ENCODE measurements around the gene AGAP4.
"Not testable (repeated sequence)": the region's sequence is repeated elsewhere in the genome, so short reads cannot be mapped to it uniquely, and the experiment has no call there.

The AGAP4 gene

DNA sequence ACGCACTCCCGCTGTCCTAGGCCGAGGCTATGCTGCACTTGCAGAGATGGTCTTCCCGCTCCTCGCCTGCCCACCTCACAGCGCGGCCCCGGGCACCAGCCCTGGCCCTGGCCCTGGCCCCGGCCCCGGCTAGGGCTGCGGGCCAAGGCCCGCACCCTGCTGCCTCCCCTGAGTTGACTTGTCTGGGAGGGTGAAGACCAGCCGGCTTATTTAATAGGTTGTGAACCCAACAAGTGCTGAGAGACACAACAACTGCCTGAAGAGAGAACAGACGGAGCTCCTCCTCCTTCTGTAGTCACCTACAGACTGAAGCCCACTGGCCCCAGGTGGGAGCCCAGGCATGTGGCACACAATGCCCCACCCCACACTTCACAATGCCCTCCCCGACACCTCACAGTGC, at the start of gene AGAP4:
AGAP4 (minus strand) TSS at position 101 of the 400 bp plus-strand sequence. CDS start 153 bp downstream, outside the sequence.
- not testable (repeated sequence) for H3K36me3 ChIP-seq (ENCODE audit: low read depth); ATAC-seq (ENCODE audit: low read depth); H3K27me3 ChIP-seq (ENCODE audit: insufficient read depth, poor library complexity, severe bottlenecking); H3K4me1 ChIP-seq (ENCODE audit: insufficient read depth, poor library complexity, severe bottlenecking); H3K27ac ChIP-seq (ENCODE audit: poor library complexity, severe bottlenecking); H3K9me3 ChIP-seq (ENCODE audit: severe bottlenecking); DNase-seq (ENCODE audit: low spot score); H3K4me3 ChIP-seq (ENCODE audit: severe bottlenecking)

DNA sequence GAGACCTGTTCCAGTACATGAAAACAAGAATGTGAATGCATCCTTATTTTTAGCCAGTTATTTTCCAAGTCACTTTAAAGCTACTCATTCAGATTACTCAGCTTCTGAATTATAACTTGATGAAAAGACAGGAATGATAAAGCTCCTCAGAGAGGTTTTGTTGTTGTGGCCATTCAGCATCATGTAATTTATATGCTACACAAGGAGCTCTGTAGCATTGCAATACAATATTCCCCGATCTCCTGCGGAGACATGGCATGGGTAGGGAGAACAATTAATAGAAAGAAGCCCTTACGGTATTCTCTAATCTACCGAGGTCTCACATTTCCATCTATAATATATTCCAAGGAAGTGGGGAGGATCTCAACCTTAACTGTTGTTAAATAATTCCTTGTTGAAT, 43.4 kb upstream of the AGAP4 start:
- not testable (repeated sequence) for ATAC-seq (ENCODE audit: low read depth); DNase-seq (ENCODE audit: low spot score); H3K36me3 ChIP-seq (ENCODE audit: low read depth); H3K27ac ChIP-seq (ENCODE audit: poor library complexity, severe bottlenecking); H3K27me3 ChIP-seq (ENCODE audit: insufficient read depth, poor library complexity, severe bottlenecking); H3K4me1 ChIP-seq (ENCODE audit: insufficient read depth, poor library complexity, severe bottlenecking); H3K4me3 ChIP-seq (ENCODE audit: severe bottlenecking); H3K9me3 ChIP-seq (ENCODE audit: severe bottlenecking)

DNA sequence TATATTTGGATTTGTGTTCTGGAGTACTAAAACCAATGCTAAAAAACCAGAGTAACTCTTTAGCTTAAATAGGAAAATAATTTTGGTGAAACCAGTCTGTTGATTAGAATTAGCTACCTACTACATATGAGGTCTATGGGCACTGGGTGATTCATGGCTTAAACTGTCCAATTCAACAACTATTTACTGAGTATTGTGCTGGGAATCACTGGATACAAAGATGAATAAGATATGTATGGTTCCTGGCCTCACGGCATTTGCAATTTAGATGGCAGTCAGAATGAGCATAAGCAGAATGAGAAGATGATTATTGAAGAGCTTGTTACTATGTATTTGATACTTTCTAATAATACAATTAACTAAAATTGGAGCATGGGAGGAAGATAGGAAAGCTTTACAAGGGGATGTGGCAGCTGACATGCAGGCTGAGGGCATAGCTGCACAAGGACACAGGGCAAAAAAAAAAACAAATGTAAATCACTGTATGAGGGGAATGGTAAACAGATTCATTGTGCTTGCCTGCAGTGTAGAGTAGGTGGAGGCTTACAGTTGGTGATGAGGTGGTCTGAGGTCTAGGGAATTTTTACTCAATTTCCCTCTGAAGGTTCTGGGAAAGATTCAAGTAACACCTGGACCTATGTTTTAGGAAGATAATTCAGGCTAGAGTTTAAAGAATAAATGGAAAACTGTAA, 42.4 kb upstream of the AGAP4 start:
- not testable (repeated sequence) for H3K9me3 ChIP-seq (ENCODE audit: severe bottlenecking); DNase-seq (ENCODE audit: low spot score); H3K27me3 ChIP-seq (ENCODE audit: insufficient read depth, poor library complexity, severe bottlenecking); H3K36me3 ChIP-seq (ENCODE audit: low read depth); H3K4me1 ChIP-seq (ENCODE audit: insufficient read depth, poor library complexity, severe bottlenecking); H3K27ac ChIP-seq (ENCODE audit: poor library complexity, severe bottlenecking); ATAC-seq (ENCODE audit: low read depth); H3K4me3 ChIP-seq (ENCODE audit: severe bottlenecking)

DNA sequence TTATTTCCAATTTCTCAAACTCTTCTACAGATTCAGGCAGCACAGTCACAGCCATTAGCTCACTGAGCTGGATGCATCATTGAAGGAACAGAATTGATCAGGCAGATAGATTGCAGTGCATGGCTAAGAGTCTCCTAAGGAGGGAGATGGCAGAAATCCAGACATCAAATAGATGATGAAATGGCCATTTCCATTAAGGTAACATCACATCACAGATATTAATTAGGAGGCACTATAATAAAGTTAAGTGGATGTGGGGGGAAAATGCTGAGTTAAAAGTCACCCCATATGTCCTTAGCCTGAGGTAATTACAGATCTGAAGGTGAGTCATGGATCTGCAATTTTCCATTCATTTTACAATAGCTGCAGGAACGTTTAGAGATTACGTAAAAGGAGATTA, 35.6 kb upstream of the AGAP4 start:
- H3K9me3 ChIP-seq (ENCODE audit: severe bottlenecking); H3K4me1 ChIP-seq (ENCODE audit: insufficient read depth, poor library complexity, severe bottlenecking); H3K27me3 ChIP-seq (ENCODE audit: insufficient read depth, poor library complexity, severe bottlenecking); H3K4me3 ChIP-seq (ENCODE audit: severe bottlenecking); DNase-seq (ENCODE audit: low spot score); H3K27ac ChIP-seq (ENCODE audit: poor library complexity, severe bottlenecking); H3K36me3 ChIP-seq (ENCODE audit: low read depth): not testable (repeated sequence)
- peak; percentile 75 for ATAC-seq (ENCODE audit: low read depth)

DNA sequence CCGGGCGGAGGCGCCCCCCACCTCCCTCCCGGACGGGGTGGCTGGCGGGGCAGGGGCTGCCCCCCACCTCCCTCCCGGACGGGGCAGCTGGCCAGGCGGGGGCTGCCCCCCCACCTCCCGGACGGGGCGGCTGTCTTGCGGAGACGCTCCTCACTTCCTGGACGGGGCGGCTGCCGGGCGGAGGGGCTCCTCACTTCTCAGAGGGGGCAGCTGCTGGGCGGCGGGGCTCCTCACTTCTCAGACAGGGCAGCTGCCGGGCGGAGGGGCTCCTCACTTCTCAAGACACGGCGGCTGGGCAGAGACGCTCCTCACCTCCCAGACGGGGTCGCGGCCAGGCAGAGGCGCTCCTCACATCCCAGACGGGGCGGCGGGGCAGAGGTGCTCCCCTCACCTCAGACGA, 18.1 kb upstream of the AGAP4 start:
- H3K27ac ChIP-seq (ENCODE audit: poor library complexity, severe bottlenecking); H3K4me1 ChIP-seq (ENCODE audit: insufficient read depth, poor library complexity, severe bottlenecking); H3K9me3 ChIP-seq (ENCODE audit: severe bottlenecking); H3K36me3 ChIP-seq (ENCODE audit: low read depth); ATAC-seq (ENCODE audit: low read depth); DNase-seq (ENCODE audit: low spot score); H3K27me3 ChIP-seq (ENCODE audit: insufficient read depth, poor library complexity, severe bottlenecking); H3K4me3 ChIP-seq (ENCODE audit: severe bottlenecking): not testable (repeated sequence)

DNA sequence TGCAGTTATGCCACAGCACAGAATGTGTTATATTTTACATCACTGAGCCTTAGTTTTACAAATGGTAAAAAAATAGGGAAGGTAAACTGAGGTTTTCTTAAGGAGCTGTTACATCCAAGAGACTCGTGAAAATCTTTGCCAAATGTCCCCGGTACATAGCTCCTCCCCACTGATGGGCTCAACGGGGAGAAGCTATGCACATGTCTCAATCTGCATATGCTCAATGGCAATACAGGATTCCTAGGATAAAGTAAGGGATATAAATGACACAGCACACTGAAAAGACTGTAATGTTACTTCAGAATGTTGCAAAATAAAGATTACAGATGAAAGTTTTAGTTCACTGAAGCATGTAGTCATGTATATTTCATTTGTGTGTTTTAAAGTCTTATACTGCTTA, 17.0 kb upstream of the AGAP4 start:
- not testable (repeated sequence) for H3K4me1 ChIP-seq (ENCODE audit: insufficient read depth, poor library complexity, severe bottlenecking); H3K27ac ChIP-seq (ENCODE audit: poor library complexity, severe bottlenecking); H3K36me3 ChIP-seq (ENCODE audit: low read depth); H3K9me3 ChIP-seq (ENCODE audit: severe bottlenecking); DNase-seq (ENCODE audit: low spot score); ATAC-seq (ENCODE audit: low read depth); H3K27me3 ChIP-seq (ENCODE audit: insufficient read depth, poor library complexity, severe bottlenecking); H3K4me3 ChIP-seq (ENCODE audit: severe bottlenecking)

DNA sequence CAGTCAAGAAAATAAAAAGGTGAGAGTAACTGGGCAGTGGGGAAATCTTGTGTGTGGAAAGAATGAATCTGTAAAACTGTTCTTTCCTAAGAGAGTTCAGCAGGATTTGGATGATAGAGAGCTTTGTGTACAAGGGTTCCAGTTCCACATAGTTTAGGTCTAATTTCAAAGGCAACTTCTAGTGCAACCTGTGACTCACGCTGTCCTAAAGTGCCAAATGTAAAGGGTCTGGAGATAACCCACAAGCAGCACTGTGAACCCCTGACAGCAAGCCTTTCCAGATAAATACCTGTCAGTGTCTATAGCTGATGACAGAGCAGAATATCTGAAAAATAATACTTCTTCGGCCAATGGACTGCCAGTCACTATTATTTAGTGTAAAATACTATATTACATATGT, 16.3 kb upstream of the AGAP4 start:
- DNase-seq (ENCODE audit: low spot score); H3K27ac ChIP-seq (ENCODE audit: poor library complexity, severe bottlenecking); H3K9me3 ChIP-seq (ENCODE audit: severe bottlenecking); H3K4me1 ChIP-seq (ENCODE audit: insufficient read depth, poor library complexity, severe bottlenecking); H3K36me3 ChIP-seq (ENCODE audit: low read depth); ATAC-seq (ENCODE audit: low read depth); H3K4me3 ChIP-seq (ENCODE audit: severe bottlenecking); H3K27me3 ChIP-seq (ENCODE audit: insufficient read depth, poor library complexity, severe bottlenecking): not testable (repeated sequence)

DNA sequence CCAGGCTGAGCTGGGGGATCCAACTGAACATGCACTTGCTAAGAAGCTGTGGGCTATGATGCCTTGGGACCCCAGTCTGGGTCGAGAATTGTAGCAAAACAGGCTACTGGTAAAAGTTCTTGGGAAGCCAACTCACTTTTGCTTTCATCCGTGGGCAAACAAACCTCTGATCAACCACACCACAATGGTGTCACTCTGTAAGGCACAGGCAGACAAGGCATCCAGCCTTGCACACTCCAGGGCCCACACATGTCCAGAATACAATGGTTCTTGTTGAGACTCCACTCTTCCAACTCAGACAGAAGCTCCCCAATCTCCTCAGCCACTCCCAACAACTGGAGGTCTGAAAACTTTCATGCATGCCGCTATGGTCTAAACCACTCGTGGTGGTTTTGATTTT, 10.6 kb upstream of the AGAP4 start:
- not testable (repeated sequence) for H3K36me3 ChIP-seq (ENCODE audit: low read depth); H3K4me1 ChIP-seq (ENCODE audit: insufficient read depth, poor library complexity, severe bottlenecking); DNase-seq (ENCODE audit: low spot score); ATAC-seq (ENCODE audit: low read depth); H3K27me3 ChIP-seq (ENCODE audit: insufficient read depth, poor library complexity, severe bottlenecking); H3K4me3 ChIP-seq (ENCODE audit: severe bottlenecking); H3K27ac ChIP-seq (ENCODE audit: poor library complexity, severe bottlenecking); H3K9me3 ChIP-seq (ENCODE audit: severe bottlenecking)

DNA sequence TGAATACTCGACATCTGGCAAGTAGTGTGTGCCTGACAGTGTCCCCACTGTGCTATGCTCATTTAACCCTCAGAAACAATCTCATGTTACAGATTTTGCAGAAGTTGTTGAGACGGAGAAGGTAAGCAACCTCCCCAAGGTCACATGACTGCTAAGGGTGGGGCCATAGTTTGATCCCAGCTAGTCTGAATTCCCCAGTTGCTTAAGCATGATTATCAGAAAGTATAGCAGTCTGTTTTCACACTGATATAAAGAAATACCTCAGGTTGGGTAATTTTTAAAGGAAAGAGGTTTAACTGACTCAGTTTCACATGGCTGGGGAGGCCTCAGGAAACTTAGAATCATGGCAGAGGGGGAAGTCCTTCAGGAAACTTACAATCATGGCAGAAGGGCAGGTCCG, 1.2 kb upstream of the AGAP4 start:
- H3K36me3 ChIP-seq (ENCODE audit: low read depth); DNase-seq (ENCODE audit: low spot score); H3K27ac ChIP-seq (ENCODE audit: poor library complexity, severe bottlenecking); H3K27me3 ChIP-seq (ENCODE audit: insufficient read depth, poor library complexity, severe bottlenecking); H3K4me1 ChIP-seq (ENCODE audit: insufficient read depth, poor library complexity, severe bottlenecking); ATAC-seq (ENCODE audit: low read depth); H3K4me3 ChIP-seq (ENCODE audit: severe bottlenecking); H3K9me3 ChIP-seq (ENCODE audit: severe bottlenecking): not testable (repeated sequence)

DNA sequence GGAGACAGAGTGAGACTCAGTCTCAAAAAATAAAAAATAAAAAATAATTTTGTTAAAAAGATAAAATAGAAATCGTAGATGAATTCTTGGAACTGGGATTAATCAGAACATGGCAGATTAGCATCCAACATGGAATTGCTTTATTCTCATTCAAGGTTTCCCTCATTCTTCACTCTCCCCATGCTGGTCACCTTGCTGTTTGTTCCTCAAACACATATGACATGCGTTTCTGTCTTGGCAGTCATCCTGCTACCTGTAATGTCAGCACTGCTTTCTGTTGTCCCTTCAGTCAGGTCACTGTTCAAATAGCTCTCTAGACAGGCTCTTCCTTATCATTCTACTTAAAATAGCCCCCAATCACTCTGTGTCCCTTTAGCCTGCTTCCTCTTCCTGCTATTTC, 24.4 kb downstream of the AGAP4 start:
- not testable (repeated sequence) for H3K4me3 ChIP-seq (ENCODE audit: severe bottlenecking); H3K9me3 ChIP-seq (ENCODE audit: severe bottlenecking); ATAC-seq (ENCODE audit: low read depth); H3K4me1 ChIP-seq (ENCODE audit: insufficient read depth, poor library complexity, severe bottlenecking); DNase-seq (ENCODE audit: low spot score); H3K27me3 ChIP-seq (ENCODE audit: insufficient read depth, poor library complexity, severe bottlenecking); H3K36me3 ChIP-seq (ENCODE audit: low read depth); H3K27ac ChIP-seq (ENCODE audit: poor library complexity, severe bottlenecking)

DNA sequence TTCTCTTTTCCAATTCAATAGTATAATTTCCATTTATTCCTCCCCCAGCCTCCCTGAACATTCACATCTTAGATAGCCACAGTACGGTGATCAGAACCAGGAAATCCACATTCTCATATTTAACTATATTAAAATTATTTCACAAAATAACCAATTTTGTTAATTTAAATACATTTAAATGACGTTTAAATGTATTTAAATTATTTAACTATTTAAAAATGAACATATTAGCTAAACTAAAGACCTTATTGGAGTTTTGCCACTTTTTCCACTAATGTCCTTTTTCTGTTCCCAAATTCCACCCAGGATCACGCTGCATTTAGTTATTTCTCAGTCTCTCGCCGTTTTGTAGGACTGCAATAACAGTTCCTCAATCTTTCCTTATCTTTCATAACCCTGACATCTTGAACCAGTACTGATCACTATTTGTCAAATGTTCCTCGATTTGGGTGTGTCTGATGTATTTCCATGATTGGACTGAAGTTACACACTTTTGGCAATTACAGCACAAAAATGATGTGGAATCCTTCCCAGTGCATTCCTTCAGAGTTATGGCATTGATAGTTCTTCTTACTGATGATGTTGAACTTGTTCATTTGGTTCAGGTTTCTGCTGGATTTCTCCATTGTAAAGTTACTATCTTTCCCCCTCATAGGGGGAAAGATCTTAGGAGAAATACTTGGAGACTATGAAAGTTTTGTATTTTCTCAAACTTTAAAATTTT, 27.0 kb downstream of the AGAP4 start:
- H3K27me3 ChIP-seq (ENCODE audit: insufficient read depth, poor library complexity, severe bottlenecking); H3K9me3 ChIP-seq (ENCODE audit: severe bottlenecking); H3K27ac ChIP-seq (ENCODE audit: poor library complexity, severe bottlenecking); H3K36me3 ChIP-seq (ENCODE audit: low read depth); H3K4me3 ChIP-seq (ENCODE audit: severe bottlenecking); ATAC-seq (ENCODE audit: low read depth); DNase-seq (ENCODE audit: low spot score); H3K4me1 ChIP-seq (ENCODE audit: insufficient read depth, poor library complexity, severe bottlenecking): not testable (repeated sequence)
